GM21360 (cell line): Measurements from ENCODE around the gene TMEM87B.
"Not testable (repeated sequence)": the region's sequence is repeated elsewhere in the genome, so short reads cannot be mapped to it uniquely, and the experiment has no call there.

Source experiments
- ATAC-seq: cut with Tn5 transposase; IDR thresholded peaks from one replicate; pipeline ENCODE4 v1.9.1; 2021; ENCODE audit warnings: mild to moderate bottlenecking, moderate library complexity; ENCODE audit not compliant: unreplicated experiment

Gene TMEM87B

DNA sequence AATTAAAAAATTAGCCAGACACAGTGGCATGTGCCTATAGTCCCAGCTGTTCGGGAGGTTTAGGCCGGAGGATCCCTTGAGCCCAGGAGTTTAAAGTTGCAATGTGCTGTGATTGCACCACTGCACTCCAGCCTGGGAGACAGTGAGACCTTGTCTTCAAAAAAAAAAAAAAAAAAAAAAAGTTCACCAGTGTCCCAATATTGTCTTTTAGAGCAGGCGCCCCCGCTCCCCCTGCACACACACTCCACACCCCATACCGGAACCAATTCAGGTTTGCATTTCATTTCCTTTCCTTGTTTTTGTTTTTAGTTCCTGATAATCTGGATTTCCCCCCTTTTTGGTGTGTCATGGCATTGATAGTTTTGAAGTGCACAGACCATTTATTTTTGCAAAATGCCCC, 10.4 kb downstream of the TMEM87B start:
- no peak for ATAC-seq

DNA sequence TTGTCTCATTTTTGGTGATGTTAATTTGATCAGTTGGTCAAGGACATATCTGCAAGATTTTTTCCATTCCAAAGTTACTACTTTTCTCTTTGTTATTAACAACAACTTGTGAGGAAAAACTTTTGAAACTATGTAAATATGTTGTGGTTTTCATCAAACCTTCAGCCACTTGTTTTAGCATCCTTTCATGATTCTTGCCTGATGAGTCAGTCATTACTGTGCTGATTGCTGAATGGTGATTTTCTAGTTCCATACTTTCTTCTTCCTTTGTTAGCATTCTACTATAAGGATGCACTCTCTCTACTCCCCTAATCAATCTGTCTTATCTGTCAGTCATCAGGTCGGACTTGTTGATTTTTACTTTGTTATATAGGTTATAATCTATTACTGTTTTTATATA, 10.9 kb downstream of the TMEM87B start:
- no peak for ATAC-seq

DNA sequence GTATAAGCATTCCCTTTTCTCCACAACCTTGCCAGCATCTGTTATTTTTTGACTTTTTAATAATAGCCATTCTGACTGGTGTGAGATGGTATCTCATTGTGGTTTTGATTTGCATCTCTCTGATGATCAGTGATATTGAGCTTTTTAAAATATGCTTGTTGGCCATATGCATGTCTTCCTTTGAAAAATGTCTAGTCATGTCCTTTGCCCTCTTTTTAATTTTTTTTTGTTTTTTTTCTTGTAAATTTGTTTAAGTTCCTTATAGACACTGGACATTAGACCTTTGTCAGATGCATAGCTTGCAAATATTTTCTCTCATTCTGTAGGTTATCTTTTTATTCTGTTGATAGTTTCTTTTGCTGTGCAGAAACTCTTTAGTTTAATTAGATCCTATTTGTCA, 14.7 kb downstream of the TMEM87B start:
- not testable (repeated sequence) for ATAC-seq

DNA sequence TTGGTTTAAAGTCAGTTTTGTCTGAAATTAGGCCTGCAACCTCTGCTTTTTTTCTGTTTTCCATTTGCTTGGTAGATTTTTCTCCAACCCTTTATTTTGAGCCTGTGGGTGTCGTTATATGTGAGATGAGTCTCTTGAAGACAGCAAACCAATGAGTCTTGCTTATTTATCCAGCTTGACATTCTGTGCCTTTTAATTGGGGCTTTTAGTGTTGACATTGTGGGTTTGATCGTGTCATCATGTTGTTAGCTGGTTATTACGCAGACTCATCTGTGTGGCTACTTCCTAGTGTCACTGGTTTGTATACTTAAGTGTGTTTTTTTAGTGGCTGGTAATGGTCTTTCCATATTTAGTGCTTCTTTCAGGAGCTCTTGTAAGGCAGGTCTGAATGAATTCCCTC, 18.8 kb downstream of the TMEM87B start:
- no peak for ATAC-seq

DNA sequence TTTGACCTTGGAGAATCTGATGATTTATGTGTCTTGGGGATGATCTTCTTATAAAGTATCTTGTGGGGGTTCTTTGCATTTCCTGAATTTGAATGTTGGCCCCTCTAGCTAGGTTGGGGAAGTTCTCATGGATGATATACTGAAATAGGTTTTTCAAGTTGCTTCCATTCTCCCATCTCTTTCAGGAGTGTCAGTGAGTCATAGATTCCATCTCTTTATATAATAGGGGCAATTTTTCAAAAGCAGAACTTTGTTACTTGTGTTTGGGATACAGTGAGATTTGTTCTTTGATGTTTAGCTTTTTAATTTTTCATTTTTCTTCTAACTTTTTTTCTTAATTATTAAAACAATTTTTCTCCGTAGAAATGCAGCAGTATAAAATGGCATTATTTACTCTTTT, 19.4 kb downstream of the TMEM87B start:
- ATAC-seq: no peak

GRCh38 chr2:112075490-112076260, 20.6 kb downstream of the TMEM87B start:
- ATAC-seq: no peak

DNA sequence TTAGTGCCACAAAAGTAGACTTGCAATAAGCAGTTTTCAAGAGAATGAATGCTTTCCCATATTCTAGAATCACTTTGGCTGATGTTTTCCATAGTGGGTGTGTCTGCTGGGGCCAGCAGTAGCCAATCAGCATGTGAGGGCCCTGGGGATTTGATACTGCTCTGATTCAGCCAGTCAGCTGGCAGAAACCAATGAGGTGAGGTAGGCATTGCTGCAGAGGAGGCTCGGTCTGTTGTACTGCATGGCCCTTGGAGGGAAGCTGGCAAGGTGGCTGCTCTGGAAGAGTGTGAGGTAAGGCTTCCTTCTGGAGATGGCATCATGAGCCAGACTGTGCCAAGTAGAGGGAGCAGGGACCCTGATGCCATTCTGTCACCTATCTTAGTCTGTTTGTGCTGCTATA, 22.7 kb downstream of the TMEM87B start:
- ATAC-seq: no peak

GRCh38 chr2:112081262-112081661, 26.2 kb downstream of the TMEM87B start:
- ATAC-seq: no peak

GRCh38 chr2:112084689-112085374, 29.8 kb downstream of the TMEM87B start:
- no peak for ATAC-seq

DNA sequence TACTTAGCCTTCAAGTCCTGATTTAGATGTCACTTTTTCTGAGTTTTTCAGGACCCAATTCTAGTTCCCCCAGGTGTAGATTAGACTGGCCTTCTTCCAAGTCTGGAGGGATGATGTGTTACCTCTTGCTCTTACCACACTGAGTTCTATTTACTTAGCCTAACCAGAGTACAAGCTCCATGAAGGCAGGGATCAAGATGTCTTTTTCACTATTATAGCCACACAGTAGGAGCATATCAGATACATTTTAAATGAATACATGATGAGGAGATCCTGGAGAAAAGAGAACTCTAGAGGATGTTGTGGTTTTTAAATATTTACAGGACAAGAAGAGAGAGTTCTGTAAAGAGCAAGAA, 30.3 kb downstream of the TMEM87B start:
- no peak for ATAC-seq

GRCh38 chr2:112085916-112086669, 31.0 kb downstream of the TMEM87B start:
- no peak for ATAC-seq

GRCh38 chr2:112087346-112088020, 32.4 kb downstream of the TMEM87B start:
- ATAC-seq: no peak

DNA sequence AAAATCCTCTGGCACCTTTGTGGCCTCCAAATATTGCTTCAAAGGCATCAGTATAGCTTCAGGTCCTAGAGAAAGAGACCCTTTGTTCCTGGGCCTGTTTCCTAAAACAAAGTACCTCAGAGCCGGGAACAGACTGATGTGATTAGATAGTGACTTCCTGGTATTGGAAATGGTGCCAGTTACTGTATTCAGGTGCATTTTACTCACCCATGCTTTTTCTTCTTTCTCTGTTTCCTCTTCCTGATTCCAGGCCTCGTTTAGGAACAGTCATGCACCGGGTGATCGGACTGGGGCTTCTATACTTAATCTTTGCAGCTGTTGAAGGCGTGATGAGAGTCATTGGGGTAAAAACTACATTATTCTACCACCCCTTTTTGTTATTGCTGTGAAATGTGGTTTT, 34.3 kb downstream of the TMEM87B start:
- no peak for ATAC-seq

DNA sequence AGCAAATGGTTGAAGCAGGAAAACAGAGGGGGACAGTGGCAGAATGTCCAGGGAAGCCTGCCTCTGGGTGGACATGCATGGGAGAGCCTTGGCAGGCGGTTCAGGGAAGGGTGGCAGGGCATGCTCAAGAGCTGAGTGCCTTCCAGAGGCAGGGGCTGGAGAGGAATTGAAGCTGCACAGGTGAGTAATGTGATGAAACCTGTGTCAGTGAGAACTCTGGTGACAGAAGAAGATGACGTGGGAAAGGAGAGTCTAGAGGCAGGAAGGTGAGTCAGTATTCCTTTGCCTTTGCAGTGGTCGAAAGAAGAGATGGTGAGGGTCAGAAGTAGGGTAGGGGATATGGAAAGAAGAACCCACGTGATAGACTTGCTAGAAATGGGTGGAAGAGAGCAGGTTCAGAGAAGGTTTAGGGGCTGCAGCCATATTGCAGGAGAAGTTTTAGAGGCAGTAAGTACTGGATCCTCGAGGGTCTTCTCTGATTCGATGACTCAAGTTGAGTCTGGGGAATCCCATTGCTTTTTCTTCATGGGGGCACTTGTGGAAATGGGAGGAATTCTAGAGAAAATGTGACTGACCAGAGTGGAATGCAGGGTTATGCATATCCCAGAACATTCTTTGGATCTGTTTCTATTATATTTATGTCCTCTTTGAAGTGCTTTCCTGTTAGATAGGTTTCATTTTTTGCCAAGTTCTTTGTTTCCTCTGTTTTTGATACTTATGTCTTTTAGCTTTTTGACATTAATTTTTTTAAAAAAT, 37.4 kb downstream of the TMEM87B start:
- ATAC-seq: no peak

DNA sequence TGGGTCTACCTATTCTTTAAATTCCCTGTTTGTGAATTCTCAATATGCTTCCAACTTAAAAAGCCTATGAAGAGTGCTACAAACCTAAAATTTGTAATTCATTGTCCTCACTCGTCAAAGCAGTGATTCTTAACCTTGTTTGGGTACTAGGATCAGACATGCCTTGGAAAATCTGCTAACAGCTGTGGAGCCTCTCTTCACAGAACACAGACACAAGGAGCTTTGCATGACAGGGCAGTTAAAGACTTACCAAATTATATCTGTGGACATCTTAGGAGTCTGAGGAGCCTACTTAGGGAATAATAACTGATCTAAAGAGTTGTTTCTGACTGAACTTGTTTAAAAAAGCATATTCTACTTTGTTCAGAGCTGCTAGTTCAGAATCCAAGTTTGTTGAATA, 38.1 kb downstream of the TMEM87B start:
- ATAC-seq: no peak

DNA sequence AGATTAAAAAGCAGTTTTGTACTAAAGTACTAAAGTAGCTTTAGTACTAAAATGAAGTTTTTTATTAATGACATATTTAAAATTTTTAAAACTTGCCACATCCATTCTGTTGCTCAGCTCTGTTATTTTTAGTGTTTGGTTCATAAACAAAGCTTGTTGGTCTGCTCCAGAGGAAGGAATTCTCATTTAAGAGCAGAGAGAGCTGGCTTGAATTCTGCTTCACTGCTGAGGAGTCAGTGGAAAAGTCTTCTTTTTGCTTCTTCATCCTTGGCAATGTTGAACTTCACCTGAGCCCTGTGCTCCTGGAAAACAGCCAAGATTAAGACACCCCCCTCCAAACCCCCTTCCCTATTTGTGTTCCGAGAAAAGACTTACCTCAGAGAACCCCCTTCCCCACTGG, 40.6 kb downstream of the TMEM87B start:
- no peak for ATAC-seq

DNA sequence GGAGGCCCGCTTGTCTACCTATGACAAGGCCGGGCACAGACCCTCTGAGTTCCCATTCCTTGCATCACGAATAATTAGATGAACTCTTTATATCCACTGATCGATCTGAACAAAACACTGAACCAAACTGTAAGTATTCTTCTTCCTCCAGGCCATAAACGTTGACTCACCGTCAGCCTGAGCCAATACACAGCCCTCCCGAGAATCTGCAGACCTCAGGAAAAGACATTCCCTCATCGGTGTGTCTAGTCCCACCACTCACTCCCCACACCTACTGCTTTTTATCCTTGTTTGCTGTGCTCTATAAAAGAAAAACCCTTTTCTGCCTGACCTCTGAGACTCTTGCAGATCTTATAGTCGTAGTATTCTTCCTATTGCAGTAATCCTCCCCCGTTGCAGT, 41.0 kb downstream of the TMEM87B start:
- no peak for ATAC-seq

GRCh38 chr2:112108178-112108832, 53.2 kb downstream of the TMEM87B start:
- no peak for ATAC-seq

GRCh38 chr2:112109278-112109677, 54.2 kb downstream of the TMEM87B start:
- no peak for ATAC-seq

DNA sequence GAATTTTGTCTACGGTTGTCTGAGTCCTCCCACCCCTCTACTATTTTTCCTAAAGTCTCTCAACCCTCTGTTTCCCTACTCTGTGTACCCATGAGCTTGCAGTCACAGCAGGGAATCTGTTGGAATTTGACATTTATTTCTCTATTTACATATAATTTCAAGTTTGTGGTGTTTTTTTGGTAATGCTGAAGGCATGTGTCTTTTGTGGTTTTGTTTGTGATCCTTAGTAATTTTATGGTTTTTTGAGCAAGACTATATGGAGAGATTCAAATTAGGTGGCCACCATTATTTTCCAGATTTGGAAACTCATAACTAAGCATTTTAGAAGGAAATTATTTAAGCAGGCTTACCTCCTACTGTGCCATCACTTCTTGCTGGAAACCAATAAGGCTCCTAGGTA, 55.9 kb downstream of the TMEM87B start:
- ATAC-seq: no peak
